NB4 (cell line): Measurements from ENCODE around the gene ALDH6A1.
A peak's percentile ranks its signal among the peaks of the same experiment; 100 is the strongest.

Source experiments
- DNase-seq: peaks from one replicate; pipeline ENCODE4 v3.0.0; 2010; ENCODE audit warnings: low read depth
- H3K4me3 ChIP-seq: one replicate; pipeline ENCODE4 v1.5.1; 2011; ENCODE audit warnings: mild to moderate bottlenecking, low read depth, low read length, moderate library complexity
- MAX ChIP-seq: IDR thresholded peaks from 2 replicates; pipeline ENCODE4 v1.6.1; 2011; ENCODE audit warnings: low read depth, low read length
- MYC ChIP-seq: IDR thresholded peaks from 2 replicates; pipeline ENCODE4 v1.6.1; 2011; ENCODE audit warnings: low read depth, low read length
- POLR2A ChIP-seq: IDR thresholded peaks from 2 replicates; pipeline ENCODE4 v1.6.1; 2011; ENCODE audit warnings: mild to moderate bottlenecking; ENCODE audit not compliant: insufficient read length; ENCODE audit errors: extremely low read depth
- TF ChIP-seq, protein P1 (sequence below): IDR thresholded peaks from one replicate; pipeline ENCODE4 v1.5.1; 2012; ENCODE audit warnings: low read depth, low read length

The ALDH6A1 gene

GRCh38 chr14:74062809-74063150 lies 21.5 kb downstream of the ALDH6A1 start:
- TF ChIP-seq MAX: no peak
- TF ChIP-seq, protein P1, sequence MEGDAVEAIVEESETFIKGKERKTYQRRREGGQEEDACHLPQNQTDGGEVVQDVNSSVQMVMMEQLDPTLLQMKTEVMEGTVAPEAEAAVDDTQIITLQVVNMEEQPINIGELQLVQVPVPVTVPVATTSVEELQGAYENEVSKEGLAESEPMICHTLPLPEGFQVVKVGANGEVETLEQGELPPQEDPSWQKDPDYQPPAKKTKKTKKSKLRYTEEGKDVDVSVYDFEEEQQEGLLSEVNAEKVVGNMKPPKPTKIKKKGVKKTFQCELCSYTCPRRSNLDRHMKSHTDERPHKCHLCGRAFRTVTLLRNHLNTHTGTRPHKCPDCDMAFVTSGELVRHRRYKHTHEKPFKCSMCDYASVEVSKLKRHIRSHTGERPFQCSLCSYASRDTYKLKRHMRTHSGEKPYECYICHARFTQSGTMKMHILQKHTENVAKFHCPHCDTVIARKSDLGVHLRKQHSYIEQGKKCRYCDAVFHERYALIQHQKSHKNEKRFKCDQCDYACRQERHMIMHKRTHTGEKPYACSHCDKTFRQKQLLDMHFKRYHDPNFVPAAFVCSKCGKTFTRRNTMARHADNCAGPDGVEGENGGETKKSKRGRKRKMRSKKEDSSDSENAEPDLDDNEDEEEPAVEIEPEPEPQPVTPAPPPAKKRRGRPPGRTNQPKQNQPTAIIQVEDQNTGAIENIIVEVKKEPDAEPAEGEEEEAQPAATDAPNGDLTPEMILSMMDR: no peak
- no peak for TF ChIP-seq POLR2A
- TF ChIP-seq MYC: no peak
- no peak for DNase-seq
- no peak overlapping the region for H3K4me3 ChIP-seq

DNA sequence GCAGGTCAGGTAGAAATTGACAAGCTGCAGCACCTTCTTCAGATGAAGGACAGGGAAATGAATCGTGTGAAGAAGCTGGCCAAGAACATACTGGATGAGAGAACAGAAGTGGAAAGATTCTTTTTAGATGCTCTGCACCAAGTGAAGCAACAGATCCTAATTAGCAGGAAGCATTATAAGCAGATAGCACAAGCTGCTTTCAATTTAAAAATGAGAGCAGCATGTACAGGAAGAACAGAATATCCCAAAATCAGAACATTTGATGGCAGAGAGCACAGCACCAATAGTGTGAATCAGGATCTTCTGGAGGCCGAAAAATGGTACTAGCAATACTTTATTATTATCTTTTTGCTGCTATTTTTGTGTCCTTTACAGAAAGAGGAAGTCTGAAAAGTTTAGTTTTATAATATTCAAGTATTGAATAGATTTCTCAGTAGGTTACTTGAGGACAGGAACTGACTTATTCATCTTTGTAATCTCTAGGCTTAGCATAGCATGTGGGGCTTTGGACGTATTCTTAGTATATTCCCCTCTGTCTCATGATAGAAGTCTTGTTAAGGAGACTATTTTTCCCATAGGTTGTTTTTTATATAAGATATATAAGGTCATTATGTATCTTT lies 34.3 kb downstream of the ALDH6A1 start:
- TF ChIP-seq POLR2A (no peak), MAX (no peak), MYC (no peak)
- TF ChIP-seq, protein P1: no peak
- H3K4me3 ChIP-seq: no peak overlapping the region
- DNase-seq: peak; percentile 11

DNA sequence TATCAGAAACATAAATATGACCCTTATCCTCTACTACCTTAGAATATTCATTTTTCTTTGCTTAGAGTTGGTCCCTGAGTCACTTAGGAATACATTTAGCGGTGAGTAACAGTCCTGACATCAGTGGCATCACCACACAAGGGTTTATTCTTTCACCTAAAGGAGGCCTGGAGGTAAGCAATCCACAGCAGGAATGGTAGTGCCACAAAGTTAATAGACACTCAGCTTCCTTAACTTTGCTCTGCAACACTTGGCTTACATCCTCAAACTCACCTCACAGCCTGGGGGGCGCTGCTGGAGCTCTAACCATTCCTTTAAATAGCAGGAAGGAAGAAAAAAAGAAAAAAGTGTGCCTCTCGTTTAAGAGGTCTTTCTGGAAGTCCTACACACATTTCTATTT lies 36.0 kb downstream of the ALDH6A1 start:
- peak; percentile 16 for DNase-seq

DNA sequence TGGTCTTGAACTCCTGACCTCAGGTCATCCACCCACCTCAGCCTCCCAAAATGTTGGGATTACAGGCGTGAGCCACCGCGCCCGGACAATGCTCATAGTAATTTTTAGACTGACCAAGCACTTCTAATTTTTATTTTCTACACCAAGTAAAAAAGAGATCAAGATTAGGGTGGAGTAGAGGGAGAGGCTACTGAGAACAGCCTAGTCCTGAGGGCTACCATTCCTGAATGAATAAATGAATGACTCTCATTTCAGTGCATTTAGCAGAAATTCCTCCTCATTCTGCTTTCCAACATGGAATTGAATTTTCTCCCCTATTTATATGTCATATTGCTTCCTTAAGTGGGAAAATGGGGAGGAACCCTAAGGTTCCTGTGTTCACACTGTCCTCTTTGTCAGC lies 38.7 kb downstream of the ALDH6A1 start:
- TF ChIP-seq MYC: no peak
- TF ChIP-seq, protein P1: no peak
- no peak for TF ChIP-seq MAX
- TF ChIP-seq POLR2A: no peak
- DNase-seq: no peak
- no peak overlapping the region for H3K4me3 ChIP-seq

More for the DNA sequence above, 36.0 kb downstream of the ALDH6A1 start:
- H3K4me3 ChIP-seq: no peak overlapping the region
- no peak for TF ChIP-seq MYC
- no peak for TF ChIP-seq MAX
- no peak for TF ChIP-seq POLR2A
- TF ChIP-seq, protein P1: peak; percentile 8

- no peak overlapping the region for H3K4me3 ChIP-seq
- no peak for DNase-seq
- TF ChIP-seq MYC (no peak), MAX (no peak), POLR2A (no peak)
- TF ChIP-seq, protein P1: no peak
Observed at GRCh38 chr14:74042296-74042695, 42.0 kb downstream of the ALDH6A1 start.
